Prostate gland (tissue), 2 donors: ENCODE results near the gene HAP1.

Experiments used
- CTCF ChIP-seq, 4 experiments: fragments of 200-600 bp in 2 of 4; fragments of 450-650 bp in 2 of 4; sonication (generic) in 2 of 4; IDR thresholded peaks; 1 replicate in 3 of 4; 2 replicates in 1 of 4; pipeline ENCODE4 v1.5.1; 2016 to 2019; ENCODE audit warnings: antibody characterized with exemption in 4 of 4, mild to moderate bottlenecking in 2 of 4, moderate library complexity in 2 of 4
- POLR2A ChIP-seq: fragments of 450-650 bp; IDR thresholded peaks from one replicate; pipeline ENCODE4 v1.6.1; 2016; ENCODE audit warnings: antibody characterized with exemption, mild to moderate bottlenecking
- POLR2AphosphoS5 ChIP-seq: sonication (generic); formaldehyde crosslinking; IDR thresholded peaks from one replicate; pipeline ENCODE4 v1.6.1; 2017; ENCODE audit warnings: antibody characterized with exemption

GRCh38 chr17:41683441-41684007, 50.9 kb downstream of the HAP1 start:
- no peak for TF ChIP-seq POLR2A
- TF ChIP-seq CTCF (IDR thresholded peaks at IDR 0.05): no peak
- TF ChIP-seq POLR2AphosphoS5: no peak
